Trophoblast cell (in vitro differentiated cells and primary cell): ENCODE data around the gene ATP5IF1.

Experiments used
- DNase-seq, 2 donors: peaks; one replicate each; pipeline ENCODE4 v3.0.0-alpha.2; 2016
- H2AFZ ChIP-seq: 2 replicates; pipeline ENCODE4 v1.6.1; 2013; ENCODE audit warnings: low read length, moderate library complexity, mild to moderate bottlenecking; ENCODE audit not compliant: insufficient read depth, poor library complexity
- H2AK5ac ChIP-seq: 2 replicates; pipeline ENCODE4 v1.6.1; 2013; ENCODE audit warnings: mild to moderate bottlenecking, low read length
- H2BK120ac ChIP-seq: 2 replicates; pipeline ENCODE4 v1.6.1; 2013; ENCODE audit warnings: low read length, mild to moderate bottlenecking, moderate library complexity; ENCODE audit not compliant: insufficient read depth, poor library complexity
- H2BK12ac ChIP-seq: 2 replicates; pipeline ENCODE4 v1.6.1; 2013; ENCODE audit warnings: mild to moderate bottlenecking, low read length, moderate library complexity
- H2BK5ac ChIP-seq: 2 replicates; pipeline ENCODE4 v1.6.1; 2013; ENCODE audit warnings: low read length, low read depth, moderate library complexity, mild to moderate bottlenecking; ENCODE audit not compliant: poor library complexity
- H3K14ac ChIP-seq: 2 replicates; pipeline ENCODE4 v1.6.1; 2013; ENCODE audit warnings: mild to moderate bottlenecking, low read length
- H3K18ac ChIP-seq: 2 replicates; pipeline ENCODE4 v1.6.1; 2013; ENCODE audit warnings: mild to moderate bottlenecking, low read length
- H3K23ac ChIP-seq: 2 replicates; pipeline ENCODE4 v1.6.1; 2013; ENCODE audit warnings: low read length
- H3K27ac ChIP-seq: 2 replicates; pipeline ENCODE4 v1.5.1; 2013; ENCODE audit warnings: low read depth, mild to moderate bottlenecking, inconsistent platforms, low read length, moderate library complexity
- H3K27me3 ChIP-seq: 2 replicates; pipeline ENCODE4 v1.6.1; 2013; ENCODE audit warnings: inconsistent platforms, mild to moderate bottlenecking, low read length, moderate library complexity; ENCODE audit not compliant: insufficient read depth
- H3K36me3 ChIP-seq, 2 experiments: 1 replicate in 1 of 2; 2 replicates in 1 of 2; pipeline ENCODE4 v1.6.1; 2013; ENCODE audit warnings: low read length in 2 of 2, mild to moderate bottlenecking in 2 of 2, moderate library complexity in 1 of 2; ENCODE audit not compliant: insufficient read depth in 2 of 2, control insufficient read depth in 1 of 2
- H3K4ac ChIP-seq: 2 replicates; pipeline ENCODE4 v1.6.1; 2013; ENCODE audit warnings: low read depth, mild to moderate bottlenecking, low read length, moderate library complexity
- H3K4me1 ChIP-seq, 2 experiments: 1 replicate in 1 of 2; 2 replicates in 1 of 2; pipeline ENCODE4 v1.6.1; 2013; ENCODE audit warnings: low read length in 2 of 2, mild to moderate bottlenecking in 2 of 2, moderate library complexity in 1 of 2; ENCODE audit not compliant: insufficient read depth in 2 of 2, control insufficient read depth in 1 of 2
- H3K4me2 ChIP-seq: 2 replicates; pipeline ENCODE4 v1.6.1; 2013; ENCODE audit warnings: inconsistent platforms, mild to moderate bottlenecking, low read length, moderate library complexity
- H3K4me3 ChIP-seq: 2 replicates; pipeline ENCODE4 v1.5.1; 2013; ENCODE audit warnings: mild to moderate bottlenecking, low read depth, low read length, inconsistent platforms
- H3K79me1 ChIP-seq: one replicate; pipeline ENCODE4 v1.6.1; 2013; ENCODE audit warnings: low read length
- H3K79me2 ChIP-seq: 2 replicates; pipeline ENCODE4 v1.6.1; 2013; ENCODE audit warnings: low read length, mild to moderate bottlenecking; ENCODE audit not compliant: control insufficient read depth, insufficient read depth, poor library complexity
- H3K9ac ChIP-seq: 2 replicates; pipeline ENCODE4 v1.6.1; 2013; ENCODE audit warnings: mild to moderate bottlenecking, low read length
- H3K9me3 ChIP-seq: 2 replicates; pipeline ENCODE4 v1.6.1; 2013; ENCODE audit warnings: low read depth, mild to moderate bottlenecking, control low read depth, inconsistent platforms, low read length; ENCODE audit not compliant: insufficient read depth
- H4K12ac ChIP-seq: 2 replicates; pipeline ENCODE4 v1.6.1; 2013; ENCODE audit warnings: low read depth, mild to moderate bottlenecking, low read length, moderate library complexity
- H4K8ac ChIP-seq: 2 replicates; pipeline ENCODE4 v1.6.1; 2013; ENCODE audit warnings: low read depth, mild to moderate bottlenecking, low read length, moderate library complexity
- H4K91ac ChIP-seq: one replicate; pipeline ENCODE4 v1.6.1; 2013; ENCODE audit warnings: low read depth, mild to moderate bottlenecking, low read length, moderate library complexity
- WGBS: extraction: QIAGEN DNeasy Blood & Tissue Kit; methylation state at CpG from one replicate; pipeline ENCODE4 v1.1.7; 2013; ENCODE audit warnings: missing lambda C conversion rate; ENCODE audit not compliant: insufficient read length, insufficient coverage; ENCODE audit errors: extremely low coverage; 5-methylcytosine and 5-hydroxymethylcytosine counted together

Gene ATP5IF1

GRCh38 chr1:28259252-28259933, 23.5 kb downstream of the ATP5IF1 start, which contains the start of gene SESN2:
Gene SESN2, plus strand, starts transcription at chr1:28259518. Its CDS starts 330 bp downstream, at chr1:28259848.
- Histone ChIP-seq H3K23ac (no peak within 1 kb of the TSS), H3K79me1 (peaks cover 10% of the 10 kb centered on the region), H2BK5ac (peak within 1 kb of the TSS; percentile 98), H2BK12ac (peak within 1 kb of the TSS; percentile 89), H2BK120ac (peak within 1 kb of the TSS; percentile 97), H3K4me1 (peaks cover 5 to 14% of the 10 kb centered on the region in 2 experiments), H3K27ac (peak within 1 kb of the TSS; percentile 88), H2AFZ (peak within 1 kb of the TSS; percentile 97), H3K79me2 (peaks cover 27% of the 10 kb centered on the region), H3K9ac (peak within 1 kb of the TSS; percentile 90), H3K27me3 (no peaks in the 10 kb centered on the region), H2AK5ac (peak within 1 kb of the TSS; percentile 98), H3K18ac (peak within 1 kb of the TSS; percentile 99), H3K9me3 (no peaks in the 10 kb centered on the region), H4K8ac (peak within 1 kb of the TSS; percentile 91), H4K12ac (peak within 1 kb of the TSS; percentile 92), H4K91ac (peak within 1 kb of the TSS; percentile 98), H3K4ac (peak within 1 kb of the TSS; percentile 99), H3K4me3 (peak within 1 kb of the TSS; percentile 85), H3K36me3 (peaks cover 0 to 2% of the 10 kb centered on the region in 2 experiments), H3K14ac (peak within 1 kb of the TSS; percentile 100), H3K4me2 (peak within 1 kb of the TSS; percentile 93)
- peak; percentile 100 for DNase-seq
- WGBS = no CpG with 5 or more reads among the region's 76 CpGs

DNA sequence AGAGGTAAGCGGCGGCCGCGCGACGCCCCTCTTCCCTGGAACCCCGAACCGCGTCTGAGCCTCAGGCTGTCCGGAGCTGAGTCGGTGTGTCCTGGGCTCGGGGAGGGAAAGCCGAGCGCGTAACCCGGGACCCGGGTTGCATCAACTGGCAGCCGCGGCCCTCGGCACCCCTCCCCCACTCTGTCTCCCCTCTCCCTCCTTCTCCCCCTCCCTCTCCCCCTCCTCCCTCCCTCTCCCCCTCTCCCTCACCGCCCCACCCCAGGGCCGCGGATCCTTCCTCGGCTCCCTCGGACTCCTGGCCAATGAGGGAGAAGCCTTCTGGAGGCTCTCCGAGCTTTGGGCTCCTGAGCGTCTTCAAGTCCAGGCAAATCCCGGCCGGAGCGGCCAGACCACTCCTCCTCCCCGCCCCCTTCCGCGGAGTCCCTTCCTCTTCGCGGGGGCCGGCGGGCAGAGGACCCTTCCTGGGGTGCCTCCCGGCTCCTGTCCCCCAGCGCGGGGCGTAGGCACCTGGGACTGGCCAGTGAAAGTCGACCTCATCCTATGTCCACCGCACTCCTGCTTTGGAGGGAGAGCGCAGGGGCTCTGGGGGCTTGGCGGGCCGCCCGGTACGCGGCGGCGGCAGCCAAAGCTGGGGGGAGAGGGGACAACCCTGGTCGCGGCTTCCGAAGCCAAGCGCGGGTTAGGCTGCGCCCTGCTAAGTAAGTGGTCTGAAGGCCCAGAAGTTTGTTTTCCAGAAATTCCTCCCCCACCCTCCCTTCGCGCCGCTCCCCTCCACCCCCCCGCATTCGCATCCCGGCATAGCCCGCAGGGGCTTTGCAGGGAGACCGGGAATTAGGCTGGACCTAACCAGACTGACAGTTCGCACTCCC, 24.2 kb downstream of the ATP5IF1 start:
- DNase-seq = peak; percentile 71 to 73
- Histone ChIP-seq H3K27ac (peak overlapping the region; percentile 88), H3K4me3 (peak overlapping the region; percentile 85), H3K4me2 (peak overlapping the region; percentile 93), H2BK5ac (peak overlapping the region; percentile 98), H2BK120ac (peak overlapping the region; percentile 97), H3K4me1 (peaks cover 5 to 19% of the 10 kb centered on the region in 2 experiments), H3K79me2 (peaks cover 32% of the 10 kb centered on the region), H4K12ac (peak overlapping the region; percentile 92), H3K9me3 (no peaks in the 10 kb centered on the region), H3K36me3 (peaks cover 0 to 2% of the 10 kb centered on the region in 2 experiments), H3K23ac (no peak overlapping the region), H2AFZ (peak overlapping the region; percentile 97), H3K9ac (peak overlapping the region; percentile 90), H2BK12ac (peak overlapping the region; percentile 89), H3K27me3 (no peaks in the 10 kb centered on the region), H3K18ac (peak overlapping the region; percentile 99), H3K14ac (peak overlapping the region; percentile 100), H3K79me1 (peaks cover 10% of the 10 kb centered on the region), H4K8ac (peak overlapping the region; percentile 91), H4K91ac (peak overlapping the region; percentile 98), H2AK5ac (peak overlapping the region; percentile 98), H3K4ac (peak overlapping the region; percentile 99)
- WGBS = no CpG with 5 or more reads among the region's 66 CpGs

DNA sequence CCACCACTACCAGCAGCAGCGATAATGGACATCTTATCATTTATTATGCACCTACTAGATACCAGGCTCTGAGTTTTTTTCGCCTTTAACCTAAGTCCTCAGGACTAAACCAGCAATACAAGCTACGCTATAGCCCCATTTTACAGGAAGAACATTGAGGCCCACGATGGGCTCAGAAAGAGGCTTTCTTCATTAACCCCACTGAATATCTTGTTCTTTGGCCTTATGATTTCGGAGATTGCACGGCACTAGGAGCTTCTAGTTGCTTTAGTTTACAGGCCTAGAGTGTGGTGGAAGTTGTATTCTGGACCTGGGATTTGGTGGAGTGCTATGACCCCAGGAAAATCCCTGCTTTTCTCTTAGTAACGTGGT, 24.9 kb downstream of the ATP5IF1 start:
- Histone ChIP-seq H2AFZ (no peak overlapping the region), H3K9ac (no peak overlapping the region), H4K91ac (no peak overlapping the region), H2BK12ac (no peak overlapping the region), H3K4me2 (peak overlapping the region; percentile 93), H4K12ac (no peak overlapping the region), H3K23ac (no peak overlapping the region), H3K4me1 (peaks cover 5 to 20% of the 10 kb centered on the region in 2 experiments), H3K27ac (no peak overlapping the region), H3K79me1 (peaks cover 10% of the 10 kb centered on the region), H4K8ac (no peak overlapping the region), H3K18ac (no peak overlapping the region), H3K4me3 (peak overlapping the region; percentile 85), H2BK120ac (no peak overlapping the region), H3K27me3 (no peaks in the 10 kb centered on the region), H3K79me2 (peaks cover 33% of the 10 kb centered on the region), H3K9me3 (no peaks in the 10 kb centered on the region), H3K14ac (no peak overlapping the region), H3K4ac (peak overlapping the region; percentile 41), H2BK5ac (no peak overlapping the region), H2AK5ac (no peak overlapping the region), H3K36me3 (peaks cover 0 to 2% of the 10 kb centered on the region in 2 experiments)
- WGBS = no CpG with 5 or more reads among the region's 7 CpGs
- DNase-seq = no peak

- H3K9me3 ChIP-seq = no peaks in the 10 kb centered on the region
- H3K14ac ChIP-seq = no peak overlapping the region
- no peak overlapping the region for H4K8ac ChIP-seq
- H4K12ac ChIP-seq = no peak overlapping the region
- peaks cover 33% of the 10 kb centered on the region for H3K79me2 ChIP-seq
- no peak overlapping the region for H2AK5ac ChIP-seq
- no peak overlapping the region for H3K27ac ChIP-seq
- H3K4me2 ChIP-seq = no peak overlapping the region
- H4K91ac ChIP-seq = no peak overlapping the region
- no peak overlapping the region for H2BK5ac ChIP-seq
- H2BK12ac ChIP-seq = no peak overlapping the region
- no peak overlapping the region for H2BK120ac ChIP-seq
- no CpG with 5 or more reads among the region's 1 CpG for WGBS
- no peak overlapping the region for H2AFZ ChIP-seq
- H3K4me1 ChIP-seq = peaks cover 15 to 29% of the 10 kb centered on the region in 2 experiments
- H3K4me3 ChIP-seq = no peak overlapping the region
- no peak for DNase-seq
- H3K23ac ChIP-seq = peak overlapping the region; percentile 46
- H3K4ac ChIP-seq = peak overlapping the region; percentile 72
- peaks cover 4% of the 10 kb centered on the region for H3K79me1 ChIP-seq
- H3K9ac ChIP-seq = no peak overlapping the region
- no peak overlapping the region for H3K18ac ChIP-seq
- no peaks in the 10 kb centered on the region for H3K27me3 ChIP-seq
- peaks cover 2 to 6% of the 10 kb centered on the region in 2 experiments for H3K36me3 ChIP-seq
Observed at GRCh38 chr1:28264897-28265296, 29.0 kb downstream of the ATP5IF1 start.
